GM12878 (cell line): ENCODE results near the gene MAST1. TPM values are rescaled to one million over a fixed set of nuclear protein-coding genes. Genes with fewer than 3 reads are reported as not detected.

Experiments
- BCL11A ChIP-seq: IDR thresholded peaks from 2 replicates; pipeline ENCODE4 v1.6.1; 2011; ENCODE audit warnings: low read depth, low read length
- BHLHE40 ChIP-seq, 2 experiments: fragments of 450-650 bp in 1 of 2; IDR thresholded peaks; 2 replicates each; pipeline ENCODE4 v1.6.1; 2011 to 2017; ENCODE audit warnings: low read depth in 2 of 2, borderline replicate concordance in 1 of 2, improper control_type of control experiment in 1 of 2, low read length in 1 of 2, mild to moderate bottlenecking in 1 of 2
- EED ChIP-seq: sonication (generic); IDR thresholded peaks from 2 replicates; pipeline ENCODE4 v1.6.1; 2016; ENCODE audit warnings: antibody characterized with exemption, low read depth
- ESRRA ChIP-seq: IDR thresholded peaks from 2 replicates; pipeline ENCODE4 v1.6.1; 2012; ENCODE audit warnings: mild to moderate bottlenecking, low read length, improper control_type of control experiment
- FOXK2 ChIP-seq: fragments of 450-650 bp; IDR thresholded peaks from 2 replicates; pipeline ENCODE4 v1.6.1; 2017; ENCODE audit warnings: mild to moderate bottlenecking, moderate library complexity
- KDM1A ChIP-seq: fragments of 200-600 bp; sonication (generic); IDR thresholded peaks from 2 replicates; pipeline ENCODE4 v1.6.1; 2016; ENCODE audit warnings: borderline replicate concordance
- LARP7 ChIP-seq: fragments of 450-650 bp; IDR thresholded peaks from 2 replicates; pipeline ENCODE4 v1.6.1; 2017; ENCODE audit warnings: mild to moderate bottlenecking
- MTA2 ChIP-seq: fragments of 450-650 bp; IDR thresholded peaks from 2 replicates; pipeline ENCODE4 v1.6.1; 2016; ENCODE audit warnings: low read depth, mild to moderate bottlenecking, moderate library complexity
- NFYA ChIP-seq: IDR thresholded peaks from 2 replicates; pipeline ENCODE4 v1.6.1; 2011; ENCODE audit warnings: low read depth, mild to moderate bottlenecking, low read length, improper control_type of control experiment, borderline replicate concordance
- NR2C2 ChIP-seq: IDR thresholded peaks from 2 replicates; pipeline ENCODE4 v1.6.1; 2011; ENCODE audit warnings: borderline replicate concordance, low read depth; ENCODE audit not compliant: control insufficient read depth, insufficient read length
- RCOR1 ChIP-seq: conservative IDR thresholded peaks from 2 replicates; pipeline ENCODE4 v1.6.1; 2012; ENCODE audit warnings: low read depth, low read length, improper control_type of control experiment
- RUNX3 ChIP-seq: IDR thresholded peaks from 2 replicates; pipeline ENCODE4 v1.6.1; 2012; ENCODE audit warnings: low read length, inconsistent platforms
- SIX5 ChIP-seq: IDR thresholded peaks from 2 replicates; pipeline ENCODE4 v1.6.1; 2011; ENCODE audit warnings: mild to moderate bottlenecking, low read depth, low read length, moderate library complexity; ENCODE audit not compliant: severe bottlenecking
- SP1 ChIP-seq: IDR thresholded peaks from one replicate; pipeline ENCODE4 v1.6.1; 2011; ENCODE audit warnings: low read depth, low read length
- SREBF1 ChIP-seq: IDR thresholded peaks from 2 replicates; pipeline ENCODE4 v1.6.1; 2012; ENCODE audit warnings: mild to moderate bottlenecking, low read length
- TAF1 ChIP-seq: IDR thresholded peaks from 2 replicates; pipeline ENCODE4 v1.6.1; 2011; ENCODE audit warnings: mild to moderate bottlenecking, low read depth, low read length, borderline replicate concordance
- ZNF217 ChIP-seq: fragments of 450-650 bp; IDR thresholded peaks from 2 replicates; pipeline ENCODE4 v1.6.1; 2017; ENCODE audit warnings: antibody characterized with exemption, mild to moderate bottlenecking
- polyA plus RNA-seq, 11 experiments: library from polyadenylated mRNA; depleted of rRNA in 4 of 11; unstranded in 6 of 11; stranded (reverse) in 5 of 11; fragments of >200 nt; fragmentation: Nextera tagmentation in 4 of 11; fragmentation: Illumina TruSeq in 1 of 11; extraction: Ambion mirVana in 4 of 11; extraction: Trizol in 1 of 11; gene quantifications; 1 replicate in 1 of 11; 2 replicates in 10 of 11; pipeline versions ENCODE4 v1.2.1 to v1.2.3, GENCODE V29; 2011 to 2016; ENCODE audit warnings: inconsistent platforms in 2 of 11, missing spikeins in 2 of 11, low read depth in 1 of 11
- total RNA-seq, 4 experiments: library from RNA; depleted of rRNA in 3 of 4; stranded (reverse); fragments of >200 nt in 3 of 4; fragmentation: Illumina TruSeq in 1 of 4; extraction: Trizol in 1 of 4; gene quantifications; 2 replicates each; pipeline versions ENCODE4 v1.2.1 to v1.2.3, GENCODE V29; 2013 to 2021
- TF ChIP-seq, protein P1 (sequence below): fragments of 450-650 bp; formaldehyde crosslinking; IDR thresholded peaks from 2 replicates; pipeline ENCODE4 v1.5.0; 2022; ENCODE audit warnings: mild to moderate bottlenecking, missing genetic modification characterization
- TF ChIP-seq, protein P2 (sequence below): IDR thresholded peaks from 2 replicates; pipeline ENCODE4 v1.6.1; 2011; ENCODE audit warnings: mild to moderate bottlenecking, low read depth, low read length, moderate library complexity; ENCODE audit not compliant: insufficient replicate concordance
- TF ChIP-seq, protein P3 (sequence below): IDR thresholded peaks from 2 replicates; pipeline ENCODE4 v1.6.1; 2011; ENCODE audit warnings: borderline replicate concordance, low read depth, mild to moderate bottlenecking, moderate library complexity, low read length; ENCODE audit not compliant: insufficient read depth, poor library complexity, severe bottlenecking
- TF ChIP-seq, protein P4 (sequence below): fragments of 450-650 bp; IDR thresholded peaks from 2 replicates; pipeline ENCODE4 v1.6.1; 2017; ENCODE audit warnings: low read depth, mild to moderate bottlenecking, moderate library complexity
- TF ChIP-seq, protein P5 (sequence below): IDR thresholded peaks from 2 replicates; pipeline ENCODE4 v1.6.1; 2011; ENCODE audit warnings: borderline replicate concordance, low read depth, mild to moderate bottlenecking, moderate library complexity, mixed read lengths, low read length; ENCODE audit not compliant: insufficient read depth; ENCODE audit errors: extremely low read length

The MAST1 gene
- total and polyA plus RNA-seq, 10 of the 15 experiments (the other 5 are each of a cell fraction or from before 2014, with no cell fraction given), result 0.08 to 0.79 (median 0.44) TPM; not detected in 1

DNA sequence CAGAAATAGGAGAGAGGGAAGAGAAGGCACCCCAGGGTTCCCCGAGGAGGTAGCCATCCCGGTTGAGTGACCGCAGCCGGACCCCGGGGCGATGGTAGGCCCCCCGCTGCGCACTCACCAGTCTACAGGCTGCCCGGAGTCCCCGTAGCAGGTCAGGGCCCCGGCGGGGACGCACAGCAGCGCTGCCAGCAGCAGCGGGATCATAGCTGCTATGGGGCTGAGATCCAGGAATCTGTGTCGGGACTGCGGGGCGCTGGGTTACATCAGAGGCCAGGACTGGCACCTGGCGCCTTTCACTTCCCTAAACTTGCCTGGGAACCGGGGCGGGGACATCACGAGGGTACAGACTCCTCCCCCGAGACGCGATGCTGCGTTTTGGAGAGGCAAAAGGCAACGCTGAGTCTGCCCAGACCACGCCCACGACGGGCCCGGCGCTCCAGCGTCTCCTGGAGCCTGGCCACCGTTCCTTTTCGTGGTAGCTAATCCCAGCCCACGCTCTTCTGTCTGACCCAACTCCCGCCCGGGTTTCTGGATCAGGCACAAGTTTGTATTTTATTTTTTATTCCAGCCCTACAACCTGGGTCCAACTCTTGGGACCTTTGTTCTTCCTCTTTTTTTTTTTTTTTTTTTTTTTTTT is 43.0 kb downstream of the MAST1 start, which contains the start of gene DNASE2 (continued):
- TF ChIP-seq, protein P1, sequence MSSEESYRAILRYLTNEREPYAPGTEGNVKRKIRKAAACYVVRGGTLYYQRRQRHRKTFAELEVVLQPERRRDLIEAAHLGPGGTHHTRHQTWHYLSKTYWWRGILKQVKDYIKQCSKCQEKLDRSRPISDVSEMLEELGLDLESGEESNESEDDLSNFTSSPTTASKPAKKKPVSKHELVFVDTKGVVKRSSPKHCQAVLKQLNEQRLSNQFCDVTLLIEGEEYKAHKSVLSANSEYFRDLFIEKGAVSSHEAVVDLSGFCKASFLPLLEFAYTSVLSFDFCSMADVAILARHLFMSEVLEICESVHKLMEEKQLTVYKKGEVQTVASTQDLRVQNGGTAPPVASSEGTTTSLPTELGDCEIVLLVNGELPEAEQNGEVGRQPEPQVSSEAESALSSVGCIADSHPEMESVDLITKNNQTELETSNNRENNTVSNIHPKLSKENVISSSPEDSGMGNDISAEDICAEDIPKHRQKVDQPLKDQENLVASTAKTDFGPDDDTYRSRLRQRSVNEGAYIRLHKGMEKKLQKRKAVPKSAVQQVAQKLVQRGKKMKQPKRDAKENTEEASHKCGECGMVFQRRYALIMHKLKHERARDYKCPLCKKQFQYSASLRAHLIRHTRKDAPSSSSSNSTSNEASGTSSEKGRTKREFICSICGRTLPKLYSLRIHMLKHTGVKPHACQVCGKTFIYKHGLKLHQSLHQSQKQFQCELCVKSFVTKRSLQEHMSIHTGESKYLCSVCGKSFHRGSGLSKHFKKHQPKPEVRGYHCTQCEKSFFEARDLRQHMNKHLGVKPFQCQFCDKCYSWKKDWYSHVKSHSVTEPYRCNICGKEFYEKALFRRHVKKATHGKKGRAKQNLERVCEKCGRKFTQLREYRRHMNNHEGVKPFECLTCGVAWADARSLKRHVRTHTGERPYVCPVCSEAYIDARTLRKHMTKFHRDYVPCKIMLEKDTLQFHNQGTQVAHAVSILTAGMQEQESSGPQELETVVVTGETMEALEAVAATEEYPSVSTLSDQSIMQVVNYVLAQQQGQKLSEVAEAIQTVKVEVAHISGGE, result no peak
- TF ChIP-seq, protein P2, sequence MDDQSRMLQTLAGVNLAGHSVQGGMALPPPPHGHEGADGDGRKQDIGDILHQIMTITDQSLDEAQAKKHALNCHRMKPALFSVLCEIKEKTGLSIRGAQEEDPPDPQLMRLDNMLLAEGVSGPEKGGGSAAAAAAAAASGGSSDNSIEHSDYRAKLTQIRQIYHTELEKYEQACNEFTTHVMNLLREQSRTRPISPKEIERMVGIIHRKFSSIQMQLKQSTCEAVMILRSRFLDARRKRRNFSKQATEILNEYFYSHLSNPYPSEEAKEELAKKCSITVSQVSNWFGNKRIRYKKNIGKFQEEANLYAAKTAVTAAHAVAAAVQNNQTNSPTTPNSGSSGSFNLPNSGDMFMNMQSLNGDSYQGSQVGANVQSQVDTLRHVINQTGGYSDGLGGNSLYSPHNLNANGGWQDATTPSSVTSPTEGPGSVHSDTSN, result no peak
- TF ChIP-seq SIX5 (no peak), ZNF217 (no peak), RCOR1 (peak; percentile 55; the same call in 1 of the 2 replicates), FOXK2 (no peak), ESRRA (no peak), RUNX3 (peak; percentile 27; the same call in 1 of the 2 replicates), MTA2 (peak; percentile 47; the same call in 1 of the 2 replicates), SP1 (no peak), BHLHE40 (IDR thresholded peaks at IDR 0.05; ENCODE audit: borderline replicate concordance in 1 of 2, low read depth in 2 of 2, low read length in 1 of 2) (peak in 1 of 2 experiments; percentile 46; a peak in 2 of 4 replicates), NFYA (no peak), BCL11A (no peak), EED (peak; percentile 92), KDM1A (no peak), LARP7 (peak; percentile 79), TAF1 (0 out of 2 replicates have a peak, but pooled peaks have one; percentile 39), NR2C2 (no peak), SREBF1 (no peak)
- TF ChIP-seq, protein P3, sequence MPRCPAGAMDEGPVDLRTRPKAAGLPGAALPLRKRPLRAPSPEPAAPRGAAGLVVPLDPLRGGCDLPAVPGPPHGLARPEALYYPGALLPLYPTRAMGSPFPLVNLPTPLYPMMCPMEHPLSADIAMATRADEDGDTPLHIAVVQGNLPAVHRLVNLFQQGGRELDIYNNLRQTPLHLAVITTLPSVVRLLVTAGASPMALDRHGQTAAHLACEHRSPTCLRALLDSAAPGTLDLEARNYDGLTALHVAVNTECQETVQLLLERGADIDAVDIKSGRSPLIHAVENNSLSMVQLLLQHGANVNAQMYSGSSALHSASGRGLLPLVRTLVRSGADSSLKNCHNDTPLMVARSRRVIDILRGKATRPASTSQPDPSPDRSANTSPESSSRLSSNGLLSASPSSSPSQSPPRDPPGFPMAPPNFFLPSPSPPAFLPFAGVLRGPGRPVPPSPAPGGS, result no peak
- TF ChIP-seq, protein P4, sequence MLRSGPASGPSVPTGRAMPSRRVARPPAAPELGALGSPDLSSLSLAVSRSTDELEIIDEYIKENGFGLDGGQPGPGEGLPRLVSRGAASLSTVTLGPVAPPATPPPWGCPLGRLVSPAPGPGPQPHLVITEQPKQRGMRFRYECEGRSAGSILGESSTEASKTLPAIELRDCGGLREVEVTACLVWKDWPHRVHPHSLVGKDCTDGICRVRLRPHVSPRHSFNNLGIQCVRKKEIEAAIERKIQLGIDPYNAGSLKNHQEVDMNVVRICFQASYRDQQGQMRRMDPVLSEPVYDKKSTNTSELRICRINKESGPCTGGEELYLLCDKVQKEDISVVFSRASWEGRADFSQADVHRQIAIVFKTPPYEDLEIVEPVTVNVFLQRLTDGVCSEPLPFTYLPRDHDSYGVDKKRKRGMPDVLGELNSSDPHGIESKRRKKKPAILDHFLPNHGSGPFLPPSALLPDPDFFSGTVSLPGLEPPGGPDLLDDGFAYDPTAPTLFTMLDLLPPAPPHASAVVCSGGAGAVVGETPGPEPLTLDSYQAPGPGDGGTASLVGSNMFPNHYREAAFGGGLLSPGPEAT, result peak; percentile 81
- TF ChIP-seq, protein P5, sequence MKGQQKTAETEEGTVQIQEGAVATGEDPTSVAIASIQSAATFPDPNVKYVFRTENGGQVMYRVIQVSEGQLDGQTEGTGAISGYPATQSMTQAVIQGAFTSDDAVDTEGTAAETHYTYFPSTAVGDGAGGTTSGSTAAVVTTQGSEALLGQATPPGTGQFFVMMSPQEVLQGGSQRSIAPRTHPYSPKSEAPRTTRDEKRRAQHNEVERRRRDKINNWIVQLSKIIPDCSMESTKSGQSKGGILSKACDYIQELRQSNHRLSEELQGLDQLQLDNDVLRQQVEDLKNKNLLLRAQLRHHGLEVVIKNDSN, result no peak
